ENCODE measurements around the gene C15orf39. TPM values are rescaled to one million over a fixed set of nuclear protein-coding genes. Genes with fewer than 3 reads are reported as not detected.

C15orf39 gene
- total and polyA plus RNA-seq, 2 of the 13 experiments (the other 11 are each of a cell fraction or from before 2014, with no cell fraction given) = 6.2 to 13.5 TPM

- no peak for TF ChIP-seq HNF1A (IDR thresholded peaks at IDR 0.05; ENCODE audit: low read depth)
- no peak for TF ChIP-seq HNF1A (CRISPR knock-in tag; IDR thresholded peaks at IDR 0.05; ENCODE audit: borderline replicate concordance)
- no peak for TF ChIP-seq ZNF557 (CRISPR knock-in tag; IDR thresholded peaks at IDR 0.05)
- no peak for TF ChIP-seq BRCA1 (CRISPR knock-in tag; IDR thresholded peaks at IDR 0.05)
- peak; percentile 90 for TF ChIP-seq AGO2 (optimal IDR thresholded peaks at IDR 0.05; ENCODE audit: low read depth, low read length)
- no peak for TF ChIP-seq E2F1 (CRISPR knock-in tag; IDR thresholded peaks at IDR 0.05)
- TF ChIP-seq ZNF577 (CRISPR knock-in tag; IDR thresholded peaks at IDR 0.05; ENCODE audit: borderline replicate concordance, low read depth) = no peak
- TF ChIP-seq ZBTB34 (CRISPR knock-in tag; IDR thresholded peaks at IDR 0.05) = no peak
Measured at GRCh38 chr15:75211436-75212199, 9.9 kb downstream of the C15orf39 start (continued).

All from HepG2 (cell line).